Mucosa of stomach (tissue), 1 donor: Measurements from ENCODE around the gene NPAS3.

ENCODE experiments used
- H3K27me3 ChIP-seq: one replicate; pipeline ENCODE4 v1.7.0; 2013; ENCODE audit warnings: mild to moderate bottlenecking, low read length; ENCODE audit not compliant: control insufficient read depth, insufficient read depth
- H3K36me3 ChIP-seq: one replicate; pipeline ENCODE4 v1.7.0; 2013; ENCODE audit warnings: low read length; ENCODE audit not compliant: control insufficient read depth, insufficient read depth
- H3K4me1 ChIP-seq: one replicate; pipeline ENCODE4 v1.7.0; 2013; ENCODE audit warnings: mild to moderate bottlenecking, low read length; ENCODE audit not compliant: control insufficient read depth, insufficient read depth
- H3K4me3 ChIP-seq: one replicate; pipeline ENCODE4 v1.7.0; 2013; ENCODE audit warnings: low read length
- H3K9ac ChIP-seq: one replicate; pipeline ENCODE4 v1.7.0; 2013; ENCODE audit warnings: mild to moderate bottlenecking, low read length, moderate library complexity
- H3K9me3 ChIP-seq: one replicate; pipeline ENCODE4 v1.7.0; 2013; ENCODE audit warnings: mild to moderate bottlenecking, low read length, moderate library complexity; ENCODE audit not compliant: control insufficient read depth
- donor health status: Pancreatic carcinoma.

Gene NPAS3

GRCh38 chr14:33596211-33597080 is 657.8 kb downstream of the NPAS3 start:
- Histone ChIP-seq H3K27me3 (no peaks in the 10 kb centered on the region), H3K9ac (no peak overlapping the region), H3K9me3 (no peaks in the 10 kb centered on the region), H3K36me3 (no peaks in the 10 kb centered on the region), H3K4me3 (no peak overlapping the region), H3K4me1 (no peaks in the 10 kb centered on the region)

GRCh38 chr14:33598582-33598981 is 659.9 kb downstream of the NPAS3 start:
- Histone ChIP-seq H3K9me3 (no peaks in the 10 kb centered on the region), H3K4me1 (no peaks in the 10 kb centered on the region), H3K27me3 (no peaks in the 10 kb centered on the region), H3K4me3 (no peak overlapping the region), H3K36me3 (no peaks in the 10 kb centered on the region), H3K9ac (no peak overlapping the region)

DNA sequence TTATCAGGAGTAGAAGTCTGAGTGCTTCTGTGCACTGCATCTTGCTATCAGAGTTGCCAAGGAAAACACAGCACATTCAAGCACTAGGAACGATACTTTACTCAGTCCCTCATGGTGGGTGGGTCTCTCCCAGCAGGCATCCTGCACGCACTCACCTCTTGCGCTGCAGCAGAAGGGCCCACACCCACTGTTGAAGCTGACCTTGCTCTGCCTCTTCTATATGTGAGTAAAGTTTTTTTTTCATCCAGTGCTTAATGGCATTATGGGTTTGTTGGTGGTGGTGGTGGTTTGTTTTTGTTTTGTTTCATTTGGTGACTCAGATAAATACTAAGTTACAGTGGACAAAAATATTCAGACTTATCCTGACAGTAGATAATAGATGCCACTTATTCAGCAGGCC is 663.7 kb downstream of the NPAS3 start:
- Histone ChIP-seq H3K4me1 (no peaks in the 10 kb centered on the region), H3K9me3 (no peaks in the 10 kb centered on the region), H3K9ac (no peak overlapping the region), H3K36me3 (no peaks in the 10 kb centered on the region), H3K27me3 (no peaks in the 10 kb centered on the region), H3K4me3 (no peak overlapping the region)

DNA sequence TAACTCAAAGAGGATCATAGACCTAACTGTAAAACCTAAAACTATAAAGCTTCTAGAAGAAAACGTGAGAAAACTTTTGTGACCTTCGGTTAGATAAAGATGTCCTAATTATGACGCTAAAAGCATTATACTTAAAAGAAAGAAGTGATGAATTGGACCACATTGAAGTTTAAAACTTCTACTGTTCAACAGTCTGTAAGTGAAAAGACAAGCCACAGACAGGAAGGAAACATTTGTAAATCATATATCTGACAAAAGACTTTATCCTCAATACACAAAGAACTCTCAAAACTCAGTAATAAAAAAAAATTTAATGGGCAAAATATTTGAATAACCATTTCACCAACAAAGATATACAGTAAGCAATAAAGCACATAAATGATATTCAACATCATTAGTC is 667.9 kb downstream of the NPAS3 start:
- no peak overlapping the region for H3K9ac ChIP-seq
- H3K27me3 ChIP-seq: no peaks in the 10 kb centered on the region
- H3K36me3 ChIP-seq: no peaks in the 10 kb centered on the region
- H3K9me3 ChIP-seq: no peaks in the 10 kb centered on the region
- no peaks in the 10 kb centered on the region for H3K4me1 ChIP-seq
- H3K4me3 ChIP-seq: no peak overlapping the region

DNA sequence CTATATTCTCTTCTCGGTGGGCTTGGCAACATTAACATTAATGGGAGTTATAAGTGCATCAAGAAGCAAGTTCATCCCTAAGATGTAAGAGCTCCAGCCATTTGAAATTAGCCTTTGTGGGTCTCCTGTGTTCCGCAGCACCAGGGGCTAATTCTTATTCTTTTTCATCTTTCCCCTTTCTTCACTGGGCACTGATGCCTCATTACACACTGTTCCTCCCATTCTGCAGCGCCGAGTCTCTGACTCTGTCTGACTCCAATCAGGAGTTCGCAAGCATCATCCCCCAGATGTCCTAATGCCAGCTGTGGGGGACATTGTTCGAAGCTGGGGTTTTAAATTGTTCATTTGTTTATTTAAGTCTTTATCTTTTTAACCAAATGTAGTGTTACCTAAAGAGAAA is 670.9 kb downstream of the NPAS3 start:
- Histone ChIP-seq H3K9me3 (no peaks in the 10 kb centered on the region), H3K4me1 (no peaks in the 10 kb centered on the region), H3K36me3 (no peaks in the 10 kb centered on the region), H3K4me3 (no peak overlapping the region), H3K27me3 (no peaks in the 10 kb centered on the region), H3K9ac (no peak overlapping the region)

DNA sequence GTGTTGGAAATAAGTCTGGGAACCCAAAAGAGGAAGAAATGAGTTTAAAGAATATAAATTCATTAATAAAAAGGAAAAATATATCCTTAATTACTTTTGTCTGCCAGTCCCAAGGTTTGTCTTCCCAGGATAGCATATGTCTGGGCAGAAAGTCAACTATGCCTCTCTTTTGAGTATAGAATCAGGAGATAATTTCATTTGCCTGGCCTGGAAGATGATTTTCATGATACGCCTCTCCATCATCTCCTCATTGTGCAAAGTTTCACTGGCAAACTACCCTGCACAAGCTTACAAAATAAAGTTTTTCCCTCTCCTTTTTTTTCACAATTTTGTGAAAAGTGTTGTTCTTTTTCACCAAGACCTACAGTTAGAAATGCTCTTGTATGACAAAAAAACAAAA is 671.4 kb downstream of the NPAS3 start:
- Histone ChIP-seq H3K27me3 (no peaks in the 10 kb centered on the region), H3K9me3 (no peaks in the 10 kb centered on the region), H3K36me3 (no peaks in the 10 kb centered on the region), H3K4me3 (no peak overlapping the region), H3K9ac (no peak overlapping the region), H3K4me1 (no peaks in the 10 kb centered on the region)

- Histone ChIP-seq H3K36me3 (no peaks in the 10 kb centered on the region), H3K27me3 (no peaks in the 10 kb centered on the region), H3K9me3 (no peaks in the 10 kb centered on the region), H3K9ac (no peak overlapping the region), H3K4me1 (no peaks in the 10 kb centered on the region), H3K4me3 (no peak overlapping the region)
Observed at GRCh38 chr14:33611405-33612196, 672.9 kb downstream of the NPAS3 start.

- Histone ChIP-seq H3K4me3 (no peak overlapping the region), H3K27me3 (no peaks in the 10 kb centered on the region), H3K36me3 (no peaks in the 10 kb centered on the region), H3K9me3 (no peaks in the 10 kb centered on the region), H3K4me1 (no peaks in the 10 kb centered on the region), H3K9ac (no peak overlapping the region)
Observed at GRCh38 chr14:33612197-33612505, 673.5 kb downstream of the NPAS3 start.

DNA sequence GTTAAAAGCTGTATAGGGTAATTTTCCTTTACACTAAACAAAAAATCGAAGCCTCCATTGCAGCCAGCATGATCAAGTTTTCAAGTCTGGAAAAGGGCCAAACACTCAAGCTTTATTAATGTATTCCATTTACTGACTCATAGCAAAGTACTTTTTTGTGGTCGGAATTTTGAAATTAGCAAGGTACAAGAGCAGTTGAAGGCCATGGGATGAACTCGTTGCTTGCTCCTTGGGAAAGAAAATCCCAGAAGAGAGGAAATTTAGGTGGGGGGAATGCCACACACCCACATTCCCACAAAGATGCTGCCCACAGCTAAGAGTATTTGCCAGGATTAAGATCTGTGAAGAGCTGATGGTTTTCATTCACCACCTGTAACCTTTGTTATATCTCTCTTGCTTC is 678.5 kb downstream of the NPAS3 start:
- H3K36me3 ChIP-seq: no peaks in the 10 kb centered on the region
- H3K4me1 ChIP-seq: no peaks in the 10 kb centered on the region
- H3K9me3 ChIP-seq: no peaks in the 10 kb centered on the region
- H3K27me3 ChIP-seq: no peaks in the 10 kb centered on the region
- H3K4me3 ChIP-seq: no peak overlapping the region
- no peak overlapping the region for H3K9ac ChIP-seq

- no peaks in the 10 kb centered on the region for H3K9me3 ChIP-seq
- H3K9ac ChIP-seq: no peak overlapping the region
- no peaks in the 10 kb centered on the region for H3K27me3 ChIP-seq
- H3K4me3 ChIP-seq: no peak overlapping the region
- H3K36me3 ChIP-seq: no peaks in the 10 kb centered on the region
- H3K4me1 ChIP-seq: no peaks in the 10 kb centered on the region
Observed at GRCh38 chr14:33618361-33619105, 679.9 kb downstream of the NPAS3 start.

- Histone ChIP-seq H3K36me3 (no peaks in the 10 kb centered on the region), H3K27me3 (no peaks in the 10 kb centered on the region), H3K4me3 (no peak overlapping the region), H3K9ac (no peak overlapping the region), H3K9me3 (no peaks in the 10 kb centered on the region), H3K4me1 (no peaks in the 10 kb centered on the region)
Observed at GRCh38 chr14:33622496-33622895, 683.8 kb downstream of the NPAS3 start.

GRCh38 chr14:33629792-33630191 is 691.1 kb downstream of the NPAS3 start:
- Histone ChIP-seq H3K9ac (no peak overlapping the region), H3K9me3 (no peaks in the 10 kb centered on the region), H3K36me3 (no peaks in the 10 kb centered on the region), H3K4me1 (no peaks in the 10 kb centered on the region), H3K27me3 (no peaks in the 10 kb centered on the region), H3K4me3 (no peak overlapping the region)
